Heart right ventricle (tissue), 16 donors: ENCODE results near the gene EMC7. TPM values are rescaled to one million over a fixed set of nuclear protein-coding genes. Genes with fewer than 3 reads are reported as not detected.

Experiments
- ATAC-seq, 8 donors: fragments of 200-7000 bp; cut with Tn5 transposase; one replicate each; pipeline ENCODE4 v1.9.1; 2020; ENCODE audit warnings: mild to moderate bottlenecking in 8 of 8, moderate library complexity in 8 of 8, moderate number of reproducible peaks in 1 of 8
- DNase-seq, 2 donors: peaks; one replicate each; pipeline ENCODE4 v3.0.0-alpha.2; 2020
- H3K27ac ChIP-seq, 10 donors: fragments of 200-600 bp; sonication (generic) in 2 of 10; one replicate each; pipeline versions ENCODE4 v1.5.0 to v1.8.0; 2020 to 2022; ENCODE audit warnings: mild to moderate bottlenecking in 3 of 10
- H3K27me3 ChIP-seq, 7 donors: fragments of 200-600 bp; one replicate each; pipeline ENCODE4 v1.8.0; 2021 to 2022; ENCODE audit warnings: mild to moderate bottlenecking in 2 of 7
- H3K36me3 ChIP-seq, 9 donors: fragments of 200-600 bp; sonication (generic) in 1 of 9; one replicate each; pipeline versions ENCODE4 v1.5.0 to v1.8.0; 2020 to 2022; ENCODE audit warnings: mild to moderate bottlenecking in 2 of 9
- H3K4me1 ChIP-seq, 9 donors: fragments of 200-600 bp; sonication (generic) in 1 of 9; one replicate each; pipeline versions ENCODE4 v1.5.0 to v1.8.0; 2020 to 2022; ENCODE audit warnings: mild to moderate bottlenecking in 4 of 9
- H3K4me3 ChIP-seq, 10 donors: fragments of 200-600 bp; sonication (generic) in 2 of 10; one replicate each; pipeline versions ENCODE4 v1.5.0 to v1.8.0; 2020 to 2022; ENCODE audit warnings: mild to moderate bottlenecking in 7 of 10, moderate library complexity in 2 of 10
- H3K9me3 ChIP-seq, 11 donors: fragments of 200-600 bp in 10 of 11; sonication (generic) in 2 of 11; one replicate each; pipeline versions ENCODE4 v1.5.0 to v1.8.0; 2013 to 2022; ENCODE audit warnings: mild to moderate bottlenecking in 2 of 11, control low read depth in 1 of 11, moderate library complexity in 1 of 11
- CTCF ChIP-seq, 9 donors: fragments of 200-600 bp; sonication (generic) in 2 of 9; IDR thresholded peaks; one replicate each; pipeline versions ENCODE4 v1.5.0 to v1.8.0; 2021 to 2022; ENCODE audit warnings: antibody characterized with exemption in 9 of 9, mild to moderate bottlenecking in 5 of 9, moderate library complexity in 1 of 9
- WGBS, 2 donors: extraction: QIAGEN DNeasy Blood & Tissue Kit; methylation state at CpG; one replicate each; pipeline ENCODE4 v1.1.7; 2013; ENCODE audit warnings: inconsistent platforms in 1 of 2; 5-methylcytosine and 5-hydroxymethylcytosine counted together
- intact Hi-C, 10 donors: fragments of 100-400 bp; cut with DNase I; formaldehyde crosslinking; loops; one replicate each; pipeline versions ENCODE4 v1.11.1 to v1.14.2; 2022
- polyA plus RNA-seq, 2 donors: library from polyadenylated mRNA; stranded (reverse); fragments of 200-250 nt; gene quantifications; one replicate each; pipeline ENCODE4 v1.2.3, GENCODE V29; 2013
- total RNA-seq, 10 donors: library from RNA; stranded (reverse); fragmentation: NEBNext Ultra II Directional in 3 of 10; extraction: Animal tissue kit (Norgen Biotek cat#: 25700) in 3 of 10; gene quantifications; one replicate each; pipeline versions ENCODE4 v1.2.1 to v1.2.4, GENCODE V29; 2021 to 2023
- donor health status: Arrhythmogenic right ventricular cardiomyopathy.
- donor health status: ischemic (EF 13 %, LVEDD 7.1; RV severe dilation, severe dysfunction).
- donor health status: healthy with polysubstance abuse.
- donor health status: DM: no; HTN: yes; CAD: no.
- donor health status: DM: no; HTN: no; CAD: no.
- donor health status: ischemic (EF 25% LVEDD 6.9; RV normal size, moderate dysfunction).
- donor health status: ischemic (EF 25% LVEDD 5.7; RV mildly dilated, moderate dysfunction).
- donor health status: healthy.
- donor health status: DM: yes; HTN: yes; CAD: no.
- donor health status: Ischemic cardiomyopathy.
- donor health status: ischemic (EF 35%, LVEDD 5.7; RV mildly dilated, moderate dysfunction).
- donor health status: nonischemic (EF 11% LVEDD 7.7; RV severe dilation, severe dysfunction).
- donor health status: DM: yes; HTN: yes; CAD: no.
- donor health status: PGD.
- donor health status: ischemic (EF 29% LVEDD 5.4; RV normal size, mild dysfunction).
- donor health status: nonischemic (EF 23%, LVEDD 6.1; RV moderate dilation, normal function).

Gene EMC7
- total and polyA plus RNA-seq, 12 donors = 49.4 to 150 (median 61.4) TPM

GRCh38 chr15:34047893-34048775 is 53.5 kb downstream of the EMC7 start:
- 69 to 72% methylated on average over 10 of the region's 10 CpGs for WGBS, 2 donors
- no peak for TF ChIP-seq CTCF (IDR thresholded peaks at IDR 0.05)

GRCh38 chr15:34046471-34047145 is 55.1 kb downstream of the EMC7 start:
- no peak for ATAC-seq
- 91 to 96% methylated on average over 14 to 16 of the region's 16 CpGs for WGBS, 2 donors
- no peak for DNase-seq
- Histone ChIP-seq H3K4me3 (no peak overlapping the region), H3K27me3 (no peaks in the 10 kb centered on the region), H3K27ac (no peak overlapping the region), H3K9me3 (peaks cover 0 to 28% (median 12%) of the 10 kb centered on the region in 11 donors), H3K4me1 (no peaks in the 10 kb centered on the region), H3K36me3 (no peaks in the 10 kb centered on the region)
- no peak for TF ChIP-seq CTCF (IDR thresholded peaks at IDR 0.05)
- intact Hi-C loops = no loop called here

More at GRCh38 chr15:34047893-34048775, 53.5 kb downstream of the EMC7 start:
- DNase-seq (no peak), ATAC-seq (peak in 3 of 8 donors; percentile 41 to 62 (median 48))
- H3K36me3 ChIP-seq = no peaks in the 10 kb centered on the region
- no peaks in the 10 kb centered on the region for H3K4me1 ChIP-seq
- peak overlapping the region in 1 of 10 donors; percentile 59 for H3K27ac ChIP-seq
- H3K27me3 ChIP-seq = no peaks in the 10 kb centered on the region
- H3K9me3 ChIP-seq = peaks cover 0 to 35% (median 12%) of the 10 kb centered on the region in 11 donors
- intact Hi-C loops = no loop called here
- no peak overlapping the region for H3K4me3 ChIP-seq

- Histone ChIP-seq H3K4me3 (no peak overlapping the region), H3K27me3 (no peaks in the 10 kb centered on the region), H3K9me3 (peaks cover 0 to under 1% (median 0%) of the 10 kb centered on the region in 11 donors), H3K36me3 (no peaks in the 10 kb centered on the region), H3K27ac (no peak overlapping the region), H3K4me1 (peaks cover 0 to 13% (median 10%) of the 10 kb centered on the region in 9 donors)
- ATAC-seq = no peak
- WGBS, 2 donors = 84 to 85% methylated on average over 2 of the region's 2 CpGs
- intact Hi-C loops = no loop called here
- DNase-seq = no peak
- no peak for TF ChIP-seq CTCF (IDR thresholded peaks at IDR 0.05)
These were observed 57.8 kb downstream of the EMC7 start for GRCh38 chr15:34043813-34044212.

- Histone ChIP-seq H3K4me3 (no peak overlapping the region), H3K36me3 (no peaks in the 10 kb centered on the region), H3K27me3 (no peaks in the 10 kb centered on the region), H3K4me1 (peaks cover 0 to 13% (median 10%) of the 10 kb centered on the region in 9 donors), H3K27ac (no peak overlapping the region), H3K9me3 (no peaks in the 10 kb centered on the region)
- TF ChIP-seq CTCF (IDR thresholded peaks at IDR 0.05) = no peak
- ATAC-seq (no peak), DNase-seq (no peak)
- intact Hi-C loops = no loop called here
- 83 to 95% methylated on average over 1 of the region's 1 CpG for WGBS, 2 donors
These were observed 58.3 kb downstream of the EMC7 start for GRCh38 chr15:34043391-34043790.
